Effector memory CD8-positive, alpha-beta T cell (primary cell): ENCODE data around the gene ATP6V1B1.
A peak's percentile ranks its signal among the peaks of the same experiment; 100 is the strongest.

Source experiments
- ATAC-seq: fragments of 150-1000 bp; cut with Tn5 transposase; replicated peaks from 2 replicates; pipeline ENCODE4 v1.10.0; 2021; ENCODE audit warnings: mild to moderate bottlenecking, moderate library complexity
- DNase-seq, 3 experiments: peaks; one replicate each; pipeline ENCODE4 v3.0.0; 2021
- H3K27ac Mint-ChIP-seq, 2 donors: one replicate each; pipeline ENCODE4 v1.8.0; 2022; ENCODE audit warnings: mild to moderate bottlenecking in 2 of 2, mixed read lengths in 2 of 2, moderate library complexity in 2 of 2
- H3K27me3 Mint-ChIP-seq, 2 donors: one replicate each; pipeline ENCODE4 v1.8.0; 2022; ENCODE audit warnings: mixed read lengths in 2 of 2
- H3K36me3 Mint-ChIP-seq: one replicate; pipeline ENCODE4 v1.8.0; 2022; ENCODE audit warnings: mild to moderate bottlenecking, moderate library complexity, mixed read lengths; ENCODE audit not compliant: insufficient read depth
- H3K4me1 Mint-ChIP-seq, 2 donors: one replicate each; pipeline ENCODE4 v1.8.0; 2022; ENCODE audit warnings: low read depth in 2 of 2, mixed read lengths in 2 of 2
- H3K4me3 Mint-ChIP-seq, 2 donors: one replicate each; pipeline ENCODE4 v1.8.0; 2022; ENCODE audit warnings: mild to moderate bottlenecking in 2 of 2, mixed read lengths in 2 of 2, moderate library complexity in 2 of 2
- H3K9me3 Mint-ChIP-seq, 2 donors: one replicate each; pipeline ENCODE4 v1.8.0; 2022; ENCODE audit warnings: mixed read lengths in 2 of 2
- total RNA-seq, 9 experiments: gene quantifications; one replicate each; lab custom pipeline; 2026; lab: John Stamatoyannopoulos, UW

The ATP6V1B1 gene
- 0 to 0.06 (median 0) reads per million in 9 experiments for total RNA-seq

GRCh38 chr2:70935468-70936164 lies at the start of gene ATP6V1B1:
ATP6V1B1 (plus strand) TSS chr2:70935900; CDS start chr2:70935955, 55 bp downstream.
- H3K27me3 Mint-ChIP-seq: peaks cover 11 to 85% of the 10 kb centered on the region in 2 donors
- no peaks in the 10 kb centered on the region for H3K36me3 Mint-ChIP-seq

DNA sequence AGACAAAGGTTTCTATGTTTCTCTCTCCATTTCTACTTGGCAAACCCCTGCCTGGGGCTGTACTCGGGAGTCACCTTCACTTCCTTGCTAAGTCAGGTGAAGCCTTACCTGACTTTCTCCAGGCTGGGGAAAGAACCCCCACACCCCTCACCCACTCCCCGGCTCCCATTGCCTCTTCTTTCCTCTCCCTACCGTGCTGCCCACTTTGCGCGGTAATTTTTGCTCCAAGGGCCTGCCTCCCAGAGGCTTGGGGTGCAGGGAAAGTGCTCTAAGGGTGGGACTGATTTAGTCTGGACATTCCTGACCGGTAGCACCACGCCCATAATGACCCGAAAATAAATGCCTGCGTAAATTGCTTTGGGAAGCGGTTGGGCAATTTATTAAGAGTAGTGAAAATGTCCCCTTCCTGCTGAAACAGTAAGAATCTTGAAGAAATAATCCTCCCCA lies 49.1 kb upstream of the ATP6V1B1 start:
- ATAC-seq (no peak), DNase-seq (no peak)
- Mint-ChIP-seq H3K4me1 (peaks cover 23 to 27% of the 10 kb centered on the region in 2 donors), H3K9me3 (peaks cover 0 to 2% of the 10 kb centered on the region in 2 donors), H3K27ac (no peak overlapping the region), H3K36me3 (peaks cover 6% of the 10 kb centered on the region), H3K4me3 (peak overlapping the region in 1 of 2 donors; percentile 84), H3K27me3 (peaks cover 67 to 88% of the 10 kb centered on the region in 2 donors)

More at GRCh38 chr2:70935468-70936164, at the start of gene ATP6V1B1:
- Mint-ChIP-seq H3K4me1 (no peaks in the 10 kb centered on the region), H3K27ac (no peak within 1 kb of the TSS), H3K9me3 (no peaks in the 10 kb centered on the region), H3K4me3 (no peak within 1 kb of the TSS)
- ATAC-seq: no peak
- DNase-seq: no peak

DNA sequence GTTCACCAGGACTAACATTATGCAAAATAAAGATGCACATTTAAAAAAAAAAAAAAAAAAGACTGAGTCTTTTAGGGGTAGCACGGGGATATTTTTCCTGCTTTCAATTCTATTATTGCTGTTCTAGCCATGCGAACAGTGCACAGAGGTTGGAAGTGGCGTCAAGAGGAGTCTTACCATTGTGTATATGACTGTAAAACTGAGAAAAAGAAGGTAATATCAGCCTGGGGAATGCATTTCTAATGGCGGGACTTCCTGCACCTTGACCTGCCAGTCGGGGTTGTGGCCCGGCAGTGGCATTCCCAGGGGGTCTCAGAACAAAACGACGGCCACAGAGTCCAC lies 48.5 kb upstream of the ATP6V1B1 start:
- H3K4me1 Mint-ChIP-seq: peaks cover 23 to 27% of the 10 kb centered on the region in 2 donors
- H3K36me3 Mint-ChIP-seq: peaks cover 6% of the 10 kb centered on the region
- H3K4me3 Mint-ChIP-seq: peak overlapping the region; percentile 84

DNA sequence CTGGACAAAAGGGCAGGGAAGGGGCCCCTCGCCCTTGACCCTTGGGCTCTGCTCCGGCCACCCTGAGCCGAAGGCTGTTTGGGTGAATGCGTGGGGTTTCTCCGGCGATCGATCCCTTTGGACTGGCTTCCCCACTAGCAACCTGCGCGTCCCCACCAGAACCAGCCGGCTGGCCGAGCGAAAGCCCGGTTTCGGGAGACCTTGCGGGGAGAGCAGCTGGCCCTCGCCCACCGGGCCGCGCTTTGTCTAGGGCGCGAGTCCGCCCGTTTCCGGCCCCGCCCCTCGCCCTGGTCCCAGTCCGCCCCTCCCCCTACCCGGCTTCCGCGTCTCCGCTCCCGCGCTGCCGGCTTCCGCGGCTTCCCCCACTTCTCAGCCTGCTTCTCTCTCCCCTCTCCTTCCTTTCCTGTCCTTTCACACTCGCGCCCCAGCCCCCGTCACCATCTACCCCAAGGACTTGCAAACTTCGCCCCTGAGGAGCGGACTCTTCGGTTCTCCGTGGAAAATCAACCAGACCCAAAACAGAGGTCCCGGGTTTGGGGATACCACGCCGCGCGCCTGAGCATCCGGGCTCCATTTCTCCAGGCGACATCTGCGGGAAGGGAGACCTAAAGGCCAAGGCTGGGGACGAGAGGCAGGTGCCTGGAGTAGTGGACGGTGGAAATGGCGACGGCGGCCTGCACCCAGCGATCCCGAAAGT lies 48.0 kb upstream of the ATP6V1B1 start:
- Mint-ChIP-seq H3K36me3 (peaks cover 6% of the 10 kb centered on the region), H3K4me1 (peaks cover 23 to 27% of the 10 kb centered on the region in 2 donors), H3K27ac (no peak overlapping the region), H3K4me3 (peak overlapping the region; percentile 84), H3K9me3 (peaks cover 0 to 2% of the 10 kb centered on the region in 2 donors), H3K27me3 (peaks cover 65 to 88% of the 10 kb centered on the region in 2 donors)
- no peak for DNase-seq
- no peak for ATAC-seq

More for the DNA sequence above, 48.5 kb upstream of the ATP6V1B1 start:
- DNase-seq (no peak), ATAC-seq (no peak)
- Mint-ChIP-seq H3K27me3 (peaks cover 67 to 88% of the 10 kb centered on the region in 2 donors), H3K9me3 (peaks cover 0 to 2% of the 10 kb centered on the region in 2 donors), H3K27ac (no peak overlapping the region)

DNA sequence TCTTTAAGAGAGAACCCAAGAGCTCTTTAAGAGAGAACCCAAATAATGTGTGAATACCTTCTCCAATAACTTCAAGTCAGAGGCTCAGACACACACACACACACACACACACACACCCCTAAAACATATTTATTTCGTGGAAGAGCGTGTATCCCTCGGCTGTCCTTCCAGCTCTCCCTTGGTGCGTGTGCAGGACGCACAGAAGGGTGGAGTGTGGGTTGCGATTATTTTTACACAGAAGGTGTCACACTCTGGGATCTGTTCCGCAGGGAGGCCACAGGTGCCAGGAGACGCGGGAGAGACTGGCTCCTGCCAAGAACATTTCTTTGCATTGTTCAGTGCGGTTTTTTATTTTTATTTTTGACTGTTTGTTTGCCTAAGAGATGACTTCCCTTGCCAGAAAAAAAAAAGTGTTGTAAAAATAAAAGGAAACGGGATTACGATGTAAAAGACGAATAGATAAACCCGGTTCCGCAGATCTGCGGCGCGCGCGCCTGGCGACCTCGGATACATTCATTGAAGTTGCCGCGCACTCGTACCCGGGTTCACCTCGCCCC lies 47.3 kb upstream of the ATP6V1B1 start:
- H3K36me3 Mint-ChIP-seq: peaks cover 6% of the 10 kb centered on the region
- no peak overlapping the region for H3K27ac Mint-ChIP-seq
- H3K27me3 Mint-ChIP-seq: peaks cover 64 to 88% of the 10 kb centered on the region in 2 donors
- no peak for DNase-seq
- H3K4me3 Mint-ChIP-seq: peak overlapping the region; percentile 84
- no peak for ATAC-seq
- peaks cover 23 to 27% of the 10 kb centered on the region in 2 donors for H3K4me1 Mint-ChIP-seq
- peaks cover 0 to 2% of the 10 kb centered on the region in 2 donors for H3K9me3 Mint-ChIP-seq

DNA sequence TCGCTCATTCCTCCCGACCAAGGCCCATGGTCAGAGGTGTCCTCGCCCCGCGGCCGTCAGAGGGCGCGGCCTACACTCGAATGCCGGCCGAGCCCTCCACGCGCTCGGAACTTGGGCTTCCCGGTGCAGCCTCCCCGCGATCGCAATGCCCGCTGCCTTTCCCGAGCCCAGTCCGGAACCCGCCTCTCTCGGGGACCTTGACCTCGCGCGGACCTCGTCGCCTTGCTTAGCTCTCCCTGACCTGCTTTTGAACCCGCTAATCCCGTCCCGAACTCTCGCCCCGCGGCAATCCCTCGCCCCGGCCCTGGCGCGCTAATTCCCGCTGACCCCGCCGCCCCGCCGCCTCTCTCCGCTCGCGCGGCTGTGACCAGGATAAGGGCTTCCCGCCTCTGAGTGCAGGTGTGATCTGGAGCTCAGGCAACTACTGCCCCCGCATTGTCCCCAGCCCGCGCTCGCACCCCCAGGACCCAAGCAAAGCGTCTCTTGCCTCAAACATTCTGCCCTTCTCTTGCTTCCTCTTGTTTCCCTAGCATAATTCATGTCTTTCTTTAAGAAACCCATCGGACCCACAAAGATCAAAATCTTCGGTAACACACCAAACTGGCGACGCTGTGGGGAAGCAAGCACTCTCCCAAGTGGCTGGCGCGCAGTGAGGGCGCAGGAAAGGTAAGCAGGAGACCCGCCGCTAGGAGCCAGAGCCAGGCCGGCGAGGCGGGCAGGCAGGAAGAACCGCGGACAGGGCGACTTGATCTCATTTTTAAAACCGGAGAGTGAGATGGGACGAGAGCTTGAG lies 46.6 kb upstream of the ATP6V1B1 start:
- Mint-ChIP-seq H3K27me3 (peaks cover 65 to 88% of the 10 kb centered on the region in 2 donors), H3K9me3 (peaks cover 0 to 2% of the 10 kb centered on the region in 2 donors), H3K27ac (no peak overlapping the region), H3K4me1 (peaks cover 23 to 27% of the 10 kb centered on the region in 2 donors), H3K36me3 (peaks cover 6% of the 10 kb centered on the region), H3K4me3 (peak overlapping the region; percentile 84)
- no peak for ATAC-seq
- no peak for DNase-seq

DNA sequence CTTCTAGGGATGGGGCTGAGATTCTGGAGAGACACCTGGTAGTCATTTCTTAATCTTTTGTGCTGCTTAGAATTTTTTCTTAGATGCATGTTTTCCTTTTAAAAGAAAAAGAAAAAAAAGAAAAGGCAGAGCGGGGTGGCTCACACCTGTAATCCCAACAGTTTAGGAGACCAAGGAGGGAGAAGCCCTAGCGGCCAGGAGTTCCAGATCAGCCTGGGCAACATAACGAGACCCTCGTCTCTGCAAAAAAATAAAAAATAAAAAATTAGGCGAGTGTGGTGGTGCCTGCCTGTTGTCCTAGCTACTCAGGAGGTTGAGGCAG lies 46.0 kb upstream of the ATP6V1B1 start:
- DNase-seq: no peak
- H3K27me3 Mint-ChIP-seq: peaks cover 66 to 88% of the 10 kb centered on the region in 2 donors
- H3K36me3 Mint-ChIP-seq: peaks cover 6% of the 10 kb centered on the region
- peak overlapping the region; percentile 84 for H3K4me3 Mint-ChIP-seq
- H3K27ac Mint-ChIP-seq: no peak overlapping the region
- peaks cover 25 to 27% of the 10 kb centered on the region in 2 donors for H3K4me1 Mint-ChIP-seq
- peaks cover 0 to 2% of the 10 kb centered on the region in 2 donors for H3K9me3 Mint-ChIP-seq
- ATAC-seq: no peak

GRCh38 chr2:70890469-70891065 lies 45.1 kb upstream of the ATP6V1B1 start:
- peaks cover 69 to 96% of the 10 kb centered on the region in 2 donors for H3K27me3 Mint-ChIP-seq
- H3K4me3 Mint-ChIP-seq: no peak overlapping the region
- H3K9me3 Mint-ChIP-seq: peaks cover 0 to 2% of the 10 kb centered on the region in 2 donors
- H3K4me1 Mint-ChIP-seq: peaks cover 25 to 27% of the 10 kb centered on the region in 2 donors
- H3K27ac Mint-ChIP-seq: no peak overlapping the region
- DNase-seq: no peak
- H3K36me3 Mint-ChIP-seq: peaks cover 6% of the 10 kb centered on the region
- ATAC-seq: no peak

- DNase-seq (no peak), ATAC-seq (no peak)
- H3K4me1 Mint-ChIP-seq: peaks cover 24 to 26% of the 10 kb centered on the region in 2 donors
- H3K4me3 Mint-ChIP-seq: no peak overlapping the region
- peaks cover 6% of the 10 kb centered on the region for H3K36me3 Mint-ChIP-seq
- peaks cover 0 to 2% of the 10 kb centered on the region in 2 donors for H3K9me3 Mint-ChIP-seq
- peaks cover 74 to 100% of the 10 kb centered on the region in 2 donors for H3K27me3 Mint-ChIP-seq
- H3K27ac Mint-ChIP-seq: no peak overlapping the region
Observed at GRCh38 chr2:70891572-70892357, 43.9 kb upstream of the ATP6V1B1 start.

DNA sequence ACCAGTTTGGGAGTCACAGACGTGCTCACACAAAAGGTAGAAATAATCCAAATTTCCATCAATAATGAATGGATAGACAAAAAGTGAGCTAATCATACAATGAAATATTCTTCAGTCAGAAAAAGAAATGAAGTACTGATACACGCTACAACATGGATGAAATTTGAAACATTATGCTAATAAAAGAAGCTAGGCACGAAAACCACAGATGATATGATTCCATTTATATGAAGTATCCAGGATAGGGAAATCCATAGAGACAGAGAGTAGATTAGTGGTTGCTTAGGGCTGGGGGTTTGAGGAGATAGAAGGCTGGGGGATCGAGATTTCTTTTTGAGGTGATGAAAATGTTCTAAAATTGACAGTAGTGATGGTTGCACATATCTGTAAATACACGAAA lies 43.0 kb upstream of the ATP6V1B1 start:
- H3K36me3 Mint-ChIP-seq: peaks cover 6% of the 10 kb centered on the region
- peaks cover 15 to 26% of the 10 kb centered on the region in 2 donors for H3K4me1 Mint-ChIP-seq
- no peak overlapping the region for H3K27ac Mint-ChIP-seq
- H3K27me3 Mint-ChIP-seq: peaks cover 76 to 100% of the 10 kb centered on the region in 2 donors
- ATAC-seq (no peak), DNase-seq (no peak)
- no peak overlapping the region for H3K4me3 Mint-ChIP-seq
- H3K9me3 Mint-ChIP-seq: peaks cover 0 to 2% of the 10 kb centered on the region in 2 donors

GRCh38 chr2:70893186-70893585 lies 42.5 kb upstream of the ATP6V1B1 start:
- Mint-ChIP-seq H3K36me3 (peaks cover 3% of the 10 kb centered on the region), H3K4me3 (no peak overlapping the region), H3K27me3 (peaks cover 76 to 100% of the 10 kb centered on the region in 2 donors), H3K9me3 (peaks cover 0 to 2% of the 10 kb centered on the region in 2 donors), H3K27ac (no peak overlapping the region), H3K4me1 (peaks cover 11 to 22% of the 10 kb centered on the region in 2 donors)
- ATAC-seq (no peak), DNase-seq (no peak)

- DNase-seq (no peak), ATAC-seq (no peak)
- Mint-ChIP-seq H3K27ac (no peak overlapping the region), H3K4me3 (no peak overlapping the region), H3K9me3 (no peaks in the 10 kb centered on the region), H3K4me1 (peaks cover 3 to 20% of the 10 kb centered on the region in 2 donors), H3K36me3 (no peaks in the 10 kb centered on the region), H3K27me3 (peaks cover 78 to 100% of the 10 kb centered on the region in 2 donors)
Observed at GRCh38 chr2:70894765-70895164, 40.9 kb upstream of the ATP6V1B1 start.
